Measurements from ENCODE around the gene SLC9A9.
"Not testable (repeated sequence)": the region's sequence is repeated elsewhere in the genome, so short reads cannot be mapped to it uniquely, and the experiment has no call there.

Gene SLC9A9

DNA sequence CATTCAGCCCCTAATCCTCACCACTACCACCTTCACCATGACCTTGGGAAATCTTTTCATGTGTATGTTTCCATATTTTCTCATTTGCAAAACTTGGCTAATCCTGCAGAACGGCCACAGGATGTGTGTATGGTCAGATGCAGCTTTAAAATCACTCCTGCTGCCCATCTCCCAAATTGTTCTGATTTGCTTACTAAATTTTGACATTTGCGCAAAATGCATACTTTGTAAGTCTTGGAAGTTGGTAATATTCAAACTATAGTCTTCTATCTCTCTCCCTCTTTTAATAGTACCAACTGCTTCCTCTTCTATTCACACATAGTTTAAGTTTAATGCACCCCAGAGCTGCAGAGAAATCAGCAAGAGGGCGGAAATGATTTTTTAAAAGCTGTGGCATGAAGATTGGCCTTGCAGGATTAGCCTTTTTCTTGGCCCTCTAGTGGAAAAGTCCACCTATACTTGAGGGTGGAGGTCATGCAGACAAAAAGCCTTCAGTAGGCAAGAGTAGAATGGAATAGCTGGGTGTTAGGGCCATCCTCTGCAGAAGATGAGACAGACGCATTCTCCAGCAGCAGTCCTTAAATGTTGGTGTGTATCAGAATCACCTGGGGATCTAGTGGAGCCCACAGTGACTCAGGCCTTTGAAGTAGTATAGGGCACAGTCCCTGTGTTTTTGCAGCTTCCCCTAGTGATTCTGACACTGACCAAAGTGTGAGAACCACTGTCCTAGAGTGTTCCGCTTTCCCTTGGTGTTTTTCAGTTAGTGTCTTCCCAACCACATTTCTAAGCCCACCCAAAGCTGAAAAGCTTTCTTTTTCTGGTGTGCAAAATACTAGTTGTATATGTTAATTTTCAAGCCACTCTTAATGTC lies 547.0 kb downstream of the SLC9A9 start:
- no peak for DNase-seq

DNA sequence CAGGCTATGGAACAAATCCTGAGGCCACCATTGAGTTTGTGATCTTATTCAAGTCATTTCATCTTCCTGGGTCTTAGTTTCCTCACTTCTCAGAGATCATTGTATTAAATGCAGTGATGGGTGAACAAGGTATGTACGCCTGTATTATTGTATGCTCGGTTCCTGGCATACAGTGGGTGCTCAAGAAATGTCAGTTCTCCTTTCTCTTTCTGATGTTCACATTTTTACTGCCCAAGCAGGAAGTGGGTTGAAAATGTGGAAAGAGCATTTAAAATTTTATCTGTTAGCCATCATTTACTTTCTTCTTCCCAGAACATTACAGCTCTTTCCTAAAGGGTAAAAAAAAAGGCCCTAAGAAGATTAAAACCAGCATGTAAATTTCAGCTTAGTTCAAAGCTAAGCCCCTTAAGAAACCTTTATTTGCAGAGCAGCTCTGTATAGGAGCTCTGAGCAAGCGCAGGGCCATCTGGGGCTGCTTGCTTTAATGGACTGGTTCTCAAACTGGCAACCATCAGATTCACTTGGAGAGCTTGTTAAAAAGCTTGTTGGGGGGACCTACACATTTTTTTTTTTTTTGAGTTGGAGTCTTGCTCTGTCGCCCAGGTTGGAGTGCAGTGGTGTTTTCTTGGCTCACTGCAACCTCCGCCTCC lies 549.3 kb downstream of the SLC9A9 start:
- DNase-seq, result no peak

- DNase-seq, result no peak
These were observed 549.9 kb downstream of the SLC9A9 start for GRCh38 chr3:143298380-143298779.

- DNase-seq, result no peak
These were observed 552.8 kb downstream of the SLC9A9 start for GRCh38 chr3:143295201-143296080.

- no peak for DNase-seq
These were observed 554.1 kb downstream of the SLC9A9 start for GRCh38 chr3:143294188-143294587.

- no peak for DNase-seq
These were observed 556.3 kb downstream of the SLC9A9 start for GRCh38 chr3:143291836-143292447.

- no peak for DNase-seq
These were observed 559.3 kb downstream of the SLC9A9 start for GRCh38 chr3:143288944-143289343.

GRCh38 chr3:143287403-143287802 lies 560.9 kb downstream of the SLC9A9 start:
- no peak for DNase-seq

DNA sequence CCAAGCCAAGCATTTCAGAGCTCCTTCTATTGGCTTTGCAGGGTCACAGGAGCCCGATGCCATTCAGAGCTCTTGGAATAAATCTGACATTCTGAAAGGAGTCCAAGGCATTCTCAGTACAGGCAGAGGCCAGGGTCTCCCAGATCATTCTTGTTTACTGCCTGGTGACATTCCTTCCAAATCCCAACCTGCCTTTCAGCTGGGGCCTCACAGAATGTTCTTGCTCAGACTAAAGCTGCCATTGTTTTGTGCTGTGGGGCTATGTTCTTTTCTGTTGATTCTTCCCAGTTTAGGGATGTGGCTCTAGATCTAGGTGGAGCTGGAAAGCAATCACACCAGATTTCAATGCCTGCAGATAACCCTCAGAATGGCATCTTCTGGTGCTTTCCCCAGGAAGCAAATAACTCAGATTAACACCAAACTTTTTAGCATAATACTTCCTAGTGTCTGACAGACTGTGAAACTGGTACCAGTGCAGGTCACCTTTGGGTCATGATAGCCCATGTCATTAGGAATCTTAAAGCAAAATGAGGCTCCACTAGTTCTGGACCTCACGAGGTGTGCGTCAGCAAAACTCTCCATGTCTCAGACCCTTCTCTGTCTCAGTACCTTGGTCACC lies 561.8 kb downstream of the SLC9A9 start:
- DNase-seq, result no peak

DNA sequence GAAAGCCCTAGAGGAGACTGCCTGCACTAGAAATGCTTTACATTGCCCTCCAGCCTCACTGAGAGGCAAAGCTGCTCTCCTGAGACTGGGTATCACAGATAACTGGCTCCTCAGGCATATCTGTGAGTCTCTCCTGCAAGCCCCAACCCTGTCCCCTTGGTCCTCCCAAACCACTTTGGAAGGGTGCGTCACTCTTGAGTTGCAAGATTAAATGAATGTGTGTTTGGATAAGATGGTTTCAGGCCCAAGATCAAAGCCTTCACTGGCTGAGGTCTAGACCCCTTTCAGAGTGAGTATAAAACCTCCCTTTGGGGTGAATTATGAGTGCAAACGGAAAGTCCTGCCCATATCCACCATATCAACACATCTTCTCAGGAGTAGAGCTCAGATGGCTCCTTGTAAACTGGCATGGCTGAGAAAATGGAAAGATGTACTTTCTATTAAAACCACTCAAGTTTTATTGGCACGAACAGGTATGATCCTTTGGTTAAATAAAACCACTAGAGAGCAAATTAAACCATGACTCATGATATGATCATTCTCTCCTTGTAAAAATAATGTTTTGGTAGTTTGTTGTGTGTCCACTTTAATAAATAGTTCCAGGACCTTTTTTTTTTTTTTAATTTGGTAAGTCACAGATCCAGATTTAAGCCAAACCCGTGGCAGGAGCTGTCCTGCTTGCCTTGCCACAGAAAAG lies 564.7 kb downstream of the SLC9A9 start:
- DNase-seq, result no peak

- no peak for DNase-seq
These were observed 567.3 kb downstream of the SLC9A9 start for GRCh38 chr3:143280984-143281383.

DNA sequence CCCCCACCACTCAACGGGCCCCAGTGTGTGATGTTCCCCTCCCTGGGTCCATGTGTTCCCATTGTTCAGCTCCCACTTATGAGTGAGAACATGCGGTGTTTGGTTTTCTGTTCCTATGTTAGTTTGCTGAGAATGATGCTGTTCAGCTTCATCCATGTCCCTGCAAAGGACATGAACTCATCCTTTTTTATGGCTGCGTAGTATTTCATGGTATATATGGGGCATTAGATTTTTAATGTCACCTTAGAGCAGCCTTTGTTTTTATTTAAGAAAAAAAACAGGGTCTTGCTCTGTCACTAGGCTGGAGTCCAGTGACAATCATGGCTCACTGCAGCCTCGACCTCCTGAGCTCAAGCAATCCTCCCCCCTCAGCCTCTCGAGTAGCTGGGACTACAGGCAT lies 568.7 kb downstream of the SLC9A9 start:
- DNase-seq, result not testable (repeated sequence)

GRCh38 chr3:143278721-143279120 lies 569.5 kb downstream of the SLC9A9 start:
- no peak for DNase-seq

DNA sequence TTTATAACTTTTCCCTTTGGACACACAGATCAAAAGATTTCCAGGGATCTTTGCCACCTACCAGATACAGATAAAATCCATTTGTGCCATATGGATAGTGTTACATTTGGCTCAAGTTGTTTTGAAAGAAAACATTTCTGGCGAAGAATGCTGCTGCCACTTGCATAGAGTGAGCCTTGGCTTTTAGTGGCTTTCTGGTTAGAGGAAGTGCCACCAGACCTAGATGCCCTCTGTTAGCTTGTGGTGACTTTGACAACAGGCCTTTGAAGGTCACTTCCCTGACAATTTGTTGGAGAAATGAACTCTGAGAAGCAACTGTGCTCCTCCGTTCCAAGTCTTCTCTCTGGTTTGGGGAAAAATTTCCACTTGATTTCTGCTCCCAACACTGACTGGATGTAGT lies 570.7 kb downstream of the SLC9A9 start:
- no peak for DNase-seq

GRCh38 chr3:143276592-143276991 lies 571.7 kb downstream of the SLC9A9 start:
- no peak for DNase-seq

DNA sequence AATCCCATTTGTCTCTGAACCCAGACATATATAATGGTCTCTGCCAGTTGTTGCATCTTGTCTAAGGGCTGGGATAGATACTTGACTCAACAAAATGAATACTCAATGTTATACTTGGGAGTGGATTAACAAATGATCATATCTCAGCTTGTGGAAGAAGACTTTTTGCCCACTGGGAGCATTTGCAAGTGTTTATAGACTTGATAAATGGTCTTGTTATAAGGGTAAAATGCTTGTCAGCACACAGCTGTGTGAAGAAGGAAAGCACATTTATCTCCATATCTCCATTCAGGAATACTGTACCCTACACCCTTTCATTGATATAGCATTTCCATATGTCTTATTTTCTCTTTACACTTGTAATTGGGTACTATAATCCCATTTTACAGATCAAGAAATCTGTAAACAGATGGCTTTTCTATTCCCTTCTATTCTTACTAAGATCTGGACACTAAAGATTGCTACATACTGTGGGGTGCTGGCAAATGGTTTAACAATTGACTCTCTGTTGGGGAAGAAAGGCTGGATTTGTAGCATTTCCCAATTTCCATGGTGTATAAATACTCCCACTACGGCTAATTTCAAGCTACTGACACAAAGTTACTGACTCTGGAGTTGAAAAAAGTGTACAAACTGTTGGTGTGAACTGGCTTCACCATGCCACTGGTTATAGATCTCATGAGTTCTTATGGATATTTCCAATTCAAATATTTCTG lies 574.1 kb downstream of the SLC9A9 start:
- DNase-seq, result no peak

- DNase-seq, result no peak
These were observed 577.1 kb downstream of the SLC9A9 start for GRCh38 chr3:143271136-143271535.

DNA sequence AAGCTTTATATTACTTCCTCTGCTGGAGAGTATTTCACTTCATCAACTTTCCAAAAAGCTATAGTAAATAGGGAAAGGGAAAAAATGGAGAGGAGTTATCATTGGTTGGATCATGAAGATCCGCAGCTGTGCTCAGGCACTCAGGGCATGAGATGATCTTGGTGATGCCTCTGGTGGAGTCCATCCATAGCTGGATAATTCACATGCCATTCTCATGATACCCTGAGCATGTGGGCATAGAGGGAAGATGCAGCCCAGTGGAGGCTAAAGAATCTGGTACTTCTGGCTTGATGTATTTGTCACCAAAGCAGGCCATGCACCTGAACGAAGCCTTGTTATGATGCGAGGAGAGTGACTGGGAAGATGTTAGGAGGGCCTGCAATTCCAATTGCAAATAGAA lies 578.5 kb downstream of the SLC9A9 start:
- no peak for DNase-seq

GRCh38 chr3:143267989-143268388 lies 580.3 kb downstream of the SLC9A9 start:
- no peak for DNase-seq

GRCh38 chr3:143266927-143267326 lies 581.3 kb downstream of the SLC9A9 start:
- DNase-seq, result no peak

- no peak for DNase-seq
These were observed 581.8 kb downstream of the SLC9A9 start for GRCh38 chr3:143266511-143266910.
